ENCODE measurements around the gene JPH4.

GRCh38 chr14:23558346-23559009 is 20.1 kb downstream of the JPH4 start:
- TF ChIP-seq EZH2 (IDR thresholded peaks at IDR 0.05; ENCODE audit: borderline replicate concordance, low read depth, low read length, severe bottlenecking) (no peak), POLR2A (IDR thresholded peaks at IDR 0.05; ENCODE audit: low read depth, low read length) (no peak), CTCF (IDR thresholded peaks at IDR 0.05; ENCODE audit: extremely low read depth in 1 of 2, insufficient read depth in 1 of 2, low read depth in 1 of 2, low read length in 2 of 2) (no peak), MYC (IDR thresholded peaks at IDR 0.05; ENCODE audit: low read depth, low read length) (no peak), POLR2AphosphoS5 (IDR thresholded peaks at IDR 0.05; ENCODE audit: insufficient read depth, low read depth, low read length) (no peak), MAX (IDR thresholded peaks at IDR 0.05; ENCODE audit: insufficient read depth, insufficient read length) (no peak), FOS (IDR thresholded peaks at IDR 0.05; ENCODE audit: borderline replicate concordance, insufficient read depth, low read length) (no peak), GATA2 (IDR thresholded peaks at IDR 0.05; ENCODE audit: insufficient read depth, insufficient read length, low read depth, low read length) (no peak)
